K562 (cell line): ENCODE data around the gene VPS35L. TPM values are rescaled to one million over a fixed set of nuclear protein-coding genes. Genes with fewer than 3 reads are reported as not detected.

ENCODE experiments used
- ATAC-seq: fragments of 200-7000 bp; cut with Tn5 transposase; 3 replicates; pipeline ENCODE4 v1.9.1; 2020; ENCODE audit warnings: moderate library complexity
- BruUV-seq: library from RNA; stranded (reverse); fragments of 400-500 nt; replicated peaks from 2 replicates; lab custom pipeline; 2021; lab: Mats Ljungman, UMichigan
- CTCF ChIA-PET: fragments of 300-600 bp; formaldehyde crosslinking; extraction: SDS; loops from one replicate; lab custom pipeline; 2021; ENCODE audit warnings: low intra/inter-chr PET ratio; lab: Yijun Ruan, JAX
- POLR2A ChIA-PET: fragments of 300-600, 350-650 bp; sonication (Branson Sonifier 250); formaldehyde crosslinking; extraction: SDS; loops from one replicate; lab custom pipeline; 2021; ENCODE audit warnings: antibody characterized with exemption, inconsistent platforms; lab: Yijun Ruan, JAX
- DNase-seq, 4 experiments: peaks; one replicate each; pipeline versions ENCODE4 v3.0.0 to v3.0.0-alpha.2; 2011 to 2018; ENCODE audit warnings: low spot score in 3 of 4, mixed read lengths in 3 of 4; ENCODE audit errors: extremely low read depth in 1 of 4
- FAIRE-seq: peaks from 2 replicates; lab custom pipeline; 2011; peaks lifted over from hg19 to GRCh38; lab: Jason Lieb, UNC
- H2AFZ ChIP-seq: 2 replicates; pipeline ENCODE4 v1.6.0; 2011; ENCODE audit warnings: low read depth, low read length, control low read depth, inconsistent platforms
- H3K27ac ChIP-seq: fragments of 200-600 bp; 3 replicates; pipeline ENCODE4 v1.8.0; 2011; ENCODE audit warnings: low read depth, mild to moderate bottlenecking, control low read depth, inconsistent platforms, low read length, moderate library complexity, mixed read lengths; ENCODE audit errors: extremely low read depth
- H3K27me3 ChIP-seq, 2 experiments: fragments of 300-600 bp in 1 of 2; 2 replicates in 1 of 2; 3 replicates in 1 of 2; pipeline versions ENCODE4 v1.6.0 to v1.8.0; 2011; ENCODE audit warnings: inconsistent platforms in 2 of 2, low read length in 2 of 2, mild to moderate bottlenecking in 1 of 2, mixed read lengths in 1 of 2, moderate library complexity in 1 of 2; ENCODE audit not compliant: control insufficient read depth in 2 of 2, insufficient read depth in 2 of 2
- H3K36me3 ChIP-seq: fragments of 300-600 bp; 3 replicates; pipeline ENCODE4 v1.8.0; 2011; ENCODE audit warnings: mild to moderate bottlenecking, low read length, inconsistent platforms; ENCODE audit not compliant: control insufficient read depth, insufficient read depth
- H3K4me1 ChIP-seq, 2 experiments: fragments of 200-600 bp in 1 of 2; replicated peaks in 1 of 2; 2 replicates in 1 of 2; 3 replicates in 1 of 2; pipeline versions ENCODE4 v1.5.1 to v1.8.0; 2011; ENCODE audit warnings: inconsistent platforms in 2 of 2, low read length in 2 of 2, mild to moderate bottlenecking in 1 of 2, mixed read lengths in 1 of 2, moderate library complexity in 1 of 2; ENCODE audit not compliant: control insufficient read depth in 2 of 2, insufficient read depth in 2 of 2
- H3K4me2 ChIP-seq: 2 replicates; pipeline ENCODE4 v1.6.1; 2011; ENCODE audit warnings: low read length, control low read depth, inconsistent platforms, mixed read lengths; ENCODE audit not compliant: insufficient read depth
- H3K4me3 ChIP-seq: fragments of 200-600 bp; sonication (generic), shearing (Covaris generic); 2 replicates; pipeline ENCODE4 v1.5.1; 2016; ENCODE audit warnings: control low read depth, inconsistent platforms
- H3K79me2 ChIP-seq: fragments of 200-600 bp; 3 replicates; pipeline ENCODE4 v1.8.0; 2011; ENCODE audit warnings: low read length, inconsistent platforms; ENCODE audit not compliant: control insufficient read depth, insufficient read depth
- H3K9ac ChIP-seq, 2 experiments: 2 replicates each; pipeline versions ENCODE4 v1.6.0 to v1.6.1; 2011; ENCODE audit warnings: low read depth in 2 of 2, low read length in 2 of 2, control low read depth in 1 of 2, inconsistent platforms in 1 of 2, mild to moderate bottlenecking in 1 of 2, mixed read lengths in 1 of 2; ENCODE audit not compliant: insufficient read depth in 1 of 2
- H3K9me1 ChIP-seq: one replicate; pipeline ENCODE4 v1.6.0; 2011; ENCODE audit warnings: inconsistent platforms, mild to moderate bottlenecking, low read length, moderate library complexity; ENCODE audit not compliant: control insufficient read depth, insufficient read depth
- H3K9me3 ChIP-seq: replicated peaks from 2 replicates; pipeline ENCODE4 v1.5.1; 2011; ENCODE audit warnings: low read depth, low read length, inconsistent platforms; ENCODE audit not compliant: control insufficient read depth, insufficient read depth
- H4K20me1 ChIP-seq: replicated peaks from 2 replicates; pipeline ENCODE4 v1.6.1; 2011; ENCODE audit warnings: low read length, inconsistent platforms, mixed read lengths; ENCODE audit not compliant: control insufficient read depth, insufficient read depth
- CCAR2 ChIP-seq: fragments of 200-400 bp; formaldehyde crosslinking; IDR thresholded peaks from 2 replicates; pipeline ENCODE4 v1.6.1; 2017; ENCODE audit warnings: mild to moderate bottlenecking, low read depth, low read length
- POLR2AphosphoS5 ChIP-seq: IDR thresholded peaks from 2 replicates; pipeline ENCODE4 v1.6.1; 2011; ENCODE audit warnings: mild to moderate bottlenecking, low read depth, low read length, moderate library complexity; ENCODE audit not compliant: control insufficient read depth, insufficient read depth
- PRMT5 ChIP-seq: sonication (generic); formaldehyde crosslinking; IDR thresholded peaks from 2 replicates; pipeline ENCODE4 v1.5.0; 2020; ENCODE audit warnings: missing genetic modification reagents
- WGBS: fragments of 100-300 bp; shearing (Covaris generic); methylation state at CpG from one replicate; pipeline ENCODE4 v1.1.6; 2016; ENCODE audit warnings: low coverage, mixed read lengths; ENCODE audit not compliant: insufficient coverage; ENCODE audit errors: missing lambda C conversion rate; 5-methylcytosine and 5-hydroxymethylcytosine counted together
- in situ Hi-C: fragments of 300-500 bp; cut with MboI; formaldehyde crosslinking; loops from 4 replicates; pipeline ENCODE4 v1.15.0; 2018; ENCODE audit warnings: inconsistent platforms, mixed read lengths
- intact Hi-C: fragments of 100-400 bp; cut with micrococcal nuclease; formaldehyde crosslinking; loops from 2 replicates; pipeline ENCODE4 v1.14.2; 2022
- polyA plus RNA-seq, 8 experiments: library from polyadenylated mRNA; depleted of rRNA in 4 of 8; stranded (reverse) in 5 of 8; unstranded in 3 of 8; fragments of >200 nt; fragmentation: Nextera tagmentation in 2 of 8; fragmentation: Illumina TruSeq in 1 of 8; extraction: Ambion mirVana in 2 of 8; extraction: Trizol in 1 of 8; gene quantifications; 2 replicates each; pipeline versions ENCODE4 v1.2.1 to v1.2.3, GENCODE V29; 2011 to 2014; ENCODE audit warnings: inconsistent platforms in 1 of 8, missing spikeins in 1 of 8
- total RNA-seq, 7 experiments: library from RNA; depleted of rRNA in 6 of 7; stranded (reverse); fragments of >200 nt in 6 of 7; fragmentation: Illumina TruSeq in 2 of 7; extraction: Trizol in 2 of 7; gene quantifications; 2 replicates each; pipeline versions ENCODE4 v1.2.1 to v1.2.3, GENCODE V29; 2011 to 2021; ENCODE audit warnings: low replicate concordance in 1 of 7
- TF ChIP-seq, protein P1 (sequence below): sonication (generic); formaldehyde crosslinking; IDR thresholded peaks from 2 replicates; pipeline ENCODE4 v1.4.0; 2020; ENCODE audit warnings: mild to moderate bottlenecking, missing genetic modification reagents
- TF ChIP-seq, protein P2 (sequence below): fragments of 200-400 bp; formaldehyde crosslinking; IDR thresholded peaks from 2 replicates; pipeline ENCODE4 v1.6.1; 2017; ENCODE audit warnings: mild to moderate bottlenecking, low read depth, low read length, moderate library complexity
- TF ChIP-seq, protein P3 (sequence below): sonication (generic); formaldehyde crosslinking; IDR thresholded peaks from 2 replicates; pipeline ENCODE4 v1.8.0; 2023; ENCODE audit warnings: mild to moderate bottlenecking, missing genetic modification reagents

The VPS35L gene
- total and polyA plus RNA-seq, 9 of the 15 experiments (the other 6 are each of a cell fraction or from before 2014, with no cell fraction given): 10.2 to 30.4 (median 20.1) TPM

DNA sequence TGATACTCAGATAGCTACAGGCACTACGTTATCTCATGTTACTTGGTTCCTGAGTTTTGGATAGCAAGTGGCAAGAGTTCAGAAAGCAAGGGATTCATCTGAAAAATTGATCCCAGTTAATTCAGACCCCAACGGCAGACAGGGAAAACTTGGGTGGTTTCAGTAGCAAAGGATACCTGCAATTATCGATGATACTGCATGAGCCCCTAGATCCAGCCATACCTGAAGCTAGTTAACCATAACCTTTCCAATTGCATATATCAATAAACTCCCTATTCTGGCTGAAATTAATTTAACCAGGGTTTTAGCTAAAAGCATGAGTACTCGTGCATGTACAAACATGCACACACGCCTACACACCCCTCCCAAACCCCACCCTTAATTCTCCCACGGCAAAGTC, 158.2 kb downstream of the VPS35L start (continued):
- TF ChIP-seq, protein P1, sequence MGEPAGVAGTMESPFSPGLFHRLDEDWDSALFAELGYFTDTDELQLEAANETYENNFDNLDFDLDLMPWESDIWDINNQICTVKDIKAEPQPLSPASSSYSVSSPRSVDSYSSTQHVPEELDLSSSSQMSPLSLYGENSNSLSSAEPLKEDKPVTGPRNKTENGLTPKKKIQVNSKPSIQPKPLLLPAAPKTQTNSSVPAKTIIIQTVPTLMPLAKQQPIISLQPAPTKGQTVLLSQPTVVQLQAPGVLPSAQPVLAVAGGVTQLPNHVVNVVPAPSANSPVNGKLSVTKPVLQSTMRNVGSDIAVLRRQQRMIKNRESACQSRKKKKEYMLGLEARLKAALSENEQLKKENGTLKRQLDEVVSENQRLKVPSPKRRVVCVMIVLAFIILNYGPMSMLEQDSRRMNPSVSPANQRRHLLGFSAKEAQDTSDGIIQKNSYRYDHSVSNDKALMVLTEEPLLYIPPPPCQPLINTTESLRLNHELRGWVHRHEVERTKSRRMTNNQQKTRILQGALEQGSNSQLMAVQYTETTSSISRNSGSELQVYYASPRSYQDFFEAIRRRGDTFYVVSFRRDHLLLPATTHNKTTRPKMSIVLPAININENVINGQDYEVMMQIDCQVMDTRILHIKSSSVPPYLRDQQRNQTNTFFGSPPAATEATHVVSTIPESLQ: no peak
- TF ChIP-seq CCAR2 (no peak), POLR2AphosphoS5 (no peak)

DNA sequence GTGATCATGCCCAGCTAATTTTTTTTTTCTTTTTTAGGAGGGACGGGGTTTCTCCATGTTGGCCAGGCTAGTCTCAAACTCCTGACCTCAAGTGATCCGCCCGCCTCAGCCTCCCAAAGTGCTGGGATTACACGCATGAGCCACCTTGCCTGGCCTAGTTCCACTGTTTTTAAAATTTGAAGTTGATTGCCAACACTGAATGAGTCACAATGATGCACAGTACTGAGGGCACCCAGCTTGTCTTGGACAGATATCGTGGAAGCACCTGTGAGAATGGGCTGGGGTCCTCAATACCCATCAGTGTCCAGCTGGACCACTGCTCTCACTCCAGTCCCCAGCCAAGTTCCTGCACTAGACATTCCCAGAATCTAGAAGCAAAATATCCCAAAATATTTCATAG, 160.1 kb downstream of the VPS35L start:
- Histone ChIP-seq H4K20me1 (peaks cover 20% of the 10 kb centered on the region; the same call in 1 of the 2 replicates), H3K9me3 (no peaks in the 10 kb centered on the region), H3K4me3 (no peak overlapping the region), H3K4me2 (no peak overlapping the region), H2AFZ (no peak overlapping the region), H3K36me3 (peaks cover 55% of the 10 kb centered on the region), H3K9ac (peak overlapping the region in 1 of 2 experiments; percentile 21; a peak in 1 of 4 replicates), H3K9me1 (peaks cover 5% of the 10 kb centered on the region), H3K79me2 (peaks cover 85% of the 10 kb centered on the region), H3K4me1 (peaks cover 20 to 35% of the 10 kb centered on the region in 2 experiments; a peak in 4 of 5 replicates), H3K27ac (no peak overlapping the region), H3K27me3 (no peaks in the 10 kb centered on the region)
- intact Hi-C loops (no loop called here), in situ Hi-C loops (no loop called here)
- no peak for DNase-seq
- FAIRE-seq: no peak
- TF ChIP-seq, protein P2, sequence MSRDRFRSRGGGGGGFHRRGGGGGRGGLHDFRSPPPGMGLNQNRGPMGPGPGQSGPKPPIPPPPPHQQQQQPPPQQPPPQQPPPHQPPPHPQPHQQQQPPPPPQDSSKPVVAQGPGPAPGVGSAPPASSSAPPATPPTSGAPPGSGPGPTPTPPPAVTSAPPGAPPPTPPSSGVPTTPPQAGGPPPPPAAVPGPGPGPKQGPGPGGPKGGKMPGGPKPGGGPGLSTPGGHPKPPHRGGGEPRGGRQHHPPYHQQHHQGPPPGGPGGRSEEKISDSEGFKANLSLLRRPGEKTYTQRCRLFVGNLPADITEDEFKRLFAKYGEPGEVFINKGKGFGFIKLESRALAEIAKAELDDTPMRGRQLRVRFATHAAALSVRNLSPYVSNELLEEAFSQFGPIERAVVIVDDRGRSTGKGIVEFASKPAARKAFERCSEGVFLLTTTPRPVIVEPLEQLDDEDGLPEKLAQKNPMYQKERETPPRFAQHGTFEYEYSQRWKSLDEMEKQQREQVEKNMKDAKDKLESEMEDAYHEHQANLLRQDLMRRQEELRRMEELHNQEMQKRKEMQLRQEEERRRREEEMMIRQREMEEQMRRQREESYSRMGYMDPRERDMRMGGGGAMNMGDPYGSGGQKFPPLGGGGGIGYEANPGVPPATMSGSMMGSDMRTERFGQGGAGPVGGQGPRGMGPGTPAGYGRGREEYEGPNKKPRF: no peak
- no peak for TF ChIP-seq PRMT5 (CRISPR knock-in tag)
- TF ChIP-seq, protein P3, sequence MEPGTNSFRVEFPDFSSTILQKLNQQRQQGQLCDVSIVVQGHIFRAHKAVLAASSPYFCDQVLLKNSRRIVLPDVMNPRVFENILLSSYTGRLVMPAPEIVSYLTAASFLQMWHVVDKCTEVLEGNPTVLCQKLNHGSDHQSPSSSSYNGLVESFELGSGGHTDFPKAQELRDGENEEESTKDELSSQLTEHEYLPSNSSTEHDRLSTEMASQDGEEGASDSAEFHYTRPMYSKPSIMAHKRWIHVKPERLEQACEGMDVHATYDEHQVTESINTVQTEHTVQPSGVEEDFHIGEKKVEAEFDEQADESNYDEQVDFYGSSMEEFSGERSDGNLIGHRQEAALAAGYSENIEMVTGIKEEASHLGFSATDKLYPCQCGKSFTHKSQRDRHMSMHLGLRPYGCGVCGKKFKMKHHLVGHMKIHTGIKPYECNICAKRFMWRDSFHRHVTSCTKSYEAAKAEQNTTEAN (CRISPR knock-in tag): no peak
- no TSS peak for BruUV-seq
- CTCF ChIA-PET: no interaction called here
- ATAC-seq: no peak
- POLR2A ChIA-PET: interaction anchor here (1.0 kb wide), 1 partner anchor 25 kb away, joined by 3 read pairs; no protein-coding TSS in a partner anchor
- 78% methylated on average over 2 of the region's 5 CpGs for WGBS
